GM19099 (cell line): ENCODE measurements around the gene EXOC4.

Source experiments
- POLR2A ChIP-seq: IDR thresholded peaks from 3 replicates; pipeline ENCODE4 v1.6.1; 2011; ENCODE audit warnings: low read depth; ENCODE audit not compliant: insufficient read length; ENCODE audit errors: extremely low read depth

Gene EXOC4

GRCh38 chr7:134108802-134109201 is 855.9 kb downstream of the EXOC4 start:
- TF ChIP-seq POLR2A = no peak

GRCh38 chr7:134113655-134114054 is 860.8 kb downstream of the EXOC4 start:
- TF ChIP-seq POLR2A = no peak

GRCh38 chr7:134114992-134115391 is 862.1 kb downstream of the EXOC4 start:
- no peak for TF ChIP-seq POLR2A
